ENCODE data around the gene COMP.

COMP gene

DNA sequence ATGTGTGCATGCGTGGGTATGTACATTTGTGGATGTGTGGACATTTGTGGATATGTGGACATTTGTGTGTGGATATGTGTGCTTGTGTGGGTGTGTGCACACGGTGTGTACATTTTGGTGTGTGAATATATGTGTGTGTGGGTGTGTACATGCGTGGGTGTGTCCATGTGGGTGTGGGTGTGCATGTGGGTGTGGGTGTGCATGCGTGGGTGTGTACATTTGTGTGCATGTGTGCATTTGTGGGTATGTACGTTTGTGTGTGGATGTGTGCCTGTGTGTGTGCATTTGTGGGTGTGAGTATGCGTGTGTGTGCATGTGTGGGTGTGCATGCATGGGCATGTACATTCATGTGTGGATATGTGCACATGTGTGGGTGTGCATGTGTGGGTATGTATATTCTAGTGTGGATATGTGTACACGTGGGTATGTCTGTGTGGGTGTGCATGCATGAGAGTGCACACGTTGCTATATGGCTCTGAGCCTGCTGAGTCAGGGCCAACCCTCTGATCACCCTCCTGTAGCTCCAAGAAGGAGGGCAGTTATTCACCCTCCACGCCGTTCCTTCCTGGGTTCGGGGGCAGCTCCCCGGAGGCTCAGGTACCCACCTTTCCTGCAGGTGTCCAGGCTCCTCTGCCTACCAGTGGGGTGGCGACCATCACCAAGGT, 20.3 kb downstream of the COMP start:
- FAIRE-seq (peak; percentile 79), DNase-seq (ENCODE audit: low spot score) (no peak)

DNA sequence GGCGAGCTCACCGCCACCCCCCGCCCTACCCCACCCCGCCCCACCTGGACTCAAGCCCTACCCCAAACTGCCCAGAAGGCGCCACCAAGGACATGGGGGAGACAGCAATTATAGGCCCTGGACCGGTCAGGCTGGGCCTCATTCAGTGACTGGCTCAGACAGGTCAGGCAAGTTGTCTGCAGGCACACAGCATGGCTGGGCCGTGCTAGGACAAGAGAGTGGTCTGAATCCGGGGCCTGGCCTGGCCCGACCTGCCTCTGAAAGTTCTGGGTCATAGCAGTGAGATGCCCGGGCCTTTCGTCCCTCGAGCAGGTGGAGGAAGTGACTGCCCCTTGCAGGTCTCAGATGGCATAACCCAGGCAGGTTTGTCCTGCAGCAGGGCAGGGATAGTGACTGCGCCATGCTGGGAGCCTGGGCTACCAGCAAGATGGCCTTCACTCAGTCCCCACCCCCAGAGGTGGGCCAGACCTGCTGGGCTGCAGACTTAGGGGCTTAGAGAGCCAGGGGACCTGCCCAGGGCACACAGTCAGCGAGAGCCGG, 21.0 kb downstream of the COMP start:
- DNase-seq (ENCODE audit: low spot score) (no peak), FAIRE-seq (no peak)

DNA sequence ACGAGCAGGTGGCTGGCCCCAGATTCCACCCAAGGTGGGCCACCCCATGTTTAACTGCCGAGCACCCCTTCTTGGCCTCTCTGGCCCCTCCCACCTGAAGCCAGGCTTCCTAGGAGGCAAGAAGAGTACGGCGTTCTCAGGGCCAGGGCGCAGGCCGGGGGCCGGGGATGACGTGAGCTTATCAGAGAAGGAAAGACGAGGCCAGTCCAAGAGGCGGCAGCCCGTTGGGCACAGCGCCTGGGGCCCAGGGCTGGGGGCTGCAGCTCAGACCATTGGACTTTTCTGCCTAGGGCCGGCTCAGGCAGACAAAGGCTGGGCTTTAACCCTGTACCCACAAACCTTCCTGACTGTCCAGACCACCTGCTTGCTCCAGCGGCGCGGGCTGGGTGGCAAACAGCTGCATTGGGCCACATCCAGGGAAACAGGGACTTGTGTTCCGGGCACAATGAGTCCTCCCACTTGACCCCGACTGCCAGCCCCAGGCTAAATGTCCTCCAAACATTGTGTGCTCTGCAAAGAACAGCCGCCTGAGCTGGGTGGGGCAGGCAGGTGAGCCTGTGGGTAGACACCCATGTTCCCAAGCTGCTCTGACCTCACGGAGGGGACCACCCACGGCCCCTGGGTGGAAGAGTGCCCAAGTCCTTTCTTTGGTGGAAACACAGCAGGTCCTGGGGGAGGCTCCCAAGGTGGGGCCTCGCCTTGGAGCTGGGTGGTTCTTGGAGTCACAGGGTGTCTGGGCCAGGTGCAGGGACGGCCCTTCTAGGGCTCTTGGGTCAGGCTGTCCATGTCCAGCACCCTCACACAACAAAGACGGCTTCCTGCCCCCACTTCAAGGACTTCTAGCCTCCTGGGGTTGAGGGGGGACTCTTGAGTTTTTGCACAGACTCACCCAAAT, 21.9 kb downstream of the COMP start:
- DNase-seq (ENCODE audit: low spot score) (no peak), FAIRE-seq (no peak)

DNA sequence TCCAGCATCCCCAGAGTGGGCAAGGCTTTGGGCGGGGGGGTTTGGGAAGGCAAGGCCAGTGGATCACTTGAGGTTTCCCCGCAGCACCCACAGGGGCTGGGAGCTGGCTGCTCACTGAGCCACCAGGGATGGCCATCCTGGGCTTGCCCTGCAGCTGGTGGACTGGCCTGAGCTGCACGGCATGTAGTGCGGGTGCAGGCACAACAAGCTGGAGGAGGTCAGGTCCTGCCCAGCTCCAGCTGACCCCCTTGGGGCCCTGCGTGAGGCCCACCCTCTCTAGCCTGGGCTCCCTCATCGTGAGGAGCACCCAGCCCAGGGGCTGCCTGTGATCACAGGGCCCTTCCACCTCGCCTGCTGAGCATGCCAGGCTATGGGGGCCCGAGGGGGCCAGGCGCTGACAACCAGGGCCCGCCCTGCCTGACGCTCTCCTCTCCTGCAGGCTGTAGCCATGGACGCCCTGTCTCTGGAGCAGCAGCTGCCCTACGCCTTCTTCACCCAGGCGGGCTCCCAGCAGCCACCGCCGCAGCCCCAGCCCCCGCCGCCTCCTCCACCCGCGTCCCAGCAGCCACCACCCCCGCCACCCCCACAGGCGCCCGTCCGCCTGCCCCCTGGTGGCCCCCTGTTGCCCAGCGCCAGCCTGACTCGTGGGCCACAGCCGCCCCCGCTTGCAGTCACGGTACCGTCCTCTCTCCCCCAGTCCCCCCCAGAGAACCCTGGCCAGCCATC, 22.9 kb downstream of the COMP start:
- FAIRE-seq (no peak), DNase-seq (ENCODE audit: low spot score) (no peak)

DNA sequence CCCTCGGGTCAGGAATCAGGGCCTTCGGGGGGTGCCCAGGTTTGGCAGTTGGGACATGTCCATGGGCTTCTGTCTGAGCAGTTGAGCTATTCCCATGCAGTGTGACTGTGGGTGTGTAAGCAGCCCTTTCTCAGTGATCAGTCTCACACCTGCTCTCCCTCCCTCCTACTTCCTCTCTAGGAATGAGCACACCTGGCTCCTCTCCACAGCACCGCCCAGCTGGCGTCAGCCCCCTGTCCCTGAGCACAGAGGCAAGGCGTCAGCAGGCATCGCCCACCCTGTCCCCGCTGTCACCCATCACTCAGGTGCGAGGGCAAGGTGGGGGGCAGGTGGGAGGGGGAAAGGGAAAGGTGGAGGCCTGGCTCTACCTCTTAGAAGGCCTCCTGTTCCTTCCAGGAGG, 25.9 kb downstream of the COMP start:
- DNase-seq (ENCODE audit: low spot score): no peak
- FAIRE-seq: no peak

DNA sequence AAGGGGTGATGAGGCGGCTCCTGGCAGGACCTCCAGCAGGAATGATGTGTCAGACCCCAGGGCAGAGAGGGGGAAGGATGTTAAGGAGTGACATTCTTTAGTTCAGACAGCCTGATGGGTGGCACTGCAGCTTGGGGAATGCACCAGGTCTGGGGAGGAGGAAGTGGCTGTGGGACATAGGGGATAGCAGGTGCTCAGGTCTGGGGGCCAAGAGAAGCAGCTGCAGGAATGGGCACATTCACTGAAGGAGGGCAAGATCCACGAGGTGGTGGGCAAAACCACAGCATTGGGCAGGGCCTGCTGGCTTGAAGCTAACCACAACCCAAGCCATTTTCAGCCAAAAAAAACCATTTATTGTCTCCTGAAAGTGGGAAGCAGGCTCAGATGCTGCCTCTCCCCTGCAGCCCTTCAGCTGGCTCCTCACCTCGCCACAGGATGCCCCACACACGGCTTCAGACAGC, 26.5 kb downstream of the COMP start:
- no peak for FAIRE-seq

DNA sequence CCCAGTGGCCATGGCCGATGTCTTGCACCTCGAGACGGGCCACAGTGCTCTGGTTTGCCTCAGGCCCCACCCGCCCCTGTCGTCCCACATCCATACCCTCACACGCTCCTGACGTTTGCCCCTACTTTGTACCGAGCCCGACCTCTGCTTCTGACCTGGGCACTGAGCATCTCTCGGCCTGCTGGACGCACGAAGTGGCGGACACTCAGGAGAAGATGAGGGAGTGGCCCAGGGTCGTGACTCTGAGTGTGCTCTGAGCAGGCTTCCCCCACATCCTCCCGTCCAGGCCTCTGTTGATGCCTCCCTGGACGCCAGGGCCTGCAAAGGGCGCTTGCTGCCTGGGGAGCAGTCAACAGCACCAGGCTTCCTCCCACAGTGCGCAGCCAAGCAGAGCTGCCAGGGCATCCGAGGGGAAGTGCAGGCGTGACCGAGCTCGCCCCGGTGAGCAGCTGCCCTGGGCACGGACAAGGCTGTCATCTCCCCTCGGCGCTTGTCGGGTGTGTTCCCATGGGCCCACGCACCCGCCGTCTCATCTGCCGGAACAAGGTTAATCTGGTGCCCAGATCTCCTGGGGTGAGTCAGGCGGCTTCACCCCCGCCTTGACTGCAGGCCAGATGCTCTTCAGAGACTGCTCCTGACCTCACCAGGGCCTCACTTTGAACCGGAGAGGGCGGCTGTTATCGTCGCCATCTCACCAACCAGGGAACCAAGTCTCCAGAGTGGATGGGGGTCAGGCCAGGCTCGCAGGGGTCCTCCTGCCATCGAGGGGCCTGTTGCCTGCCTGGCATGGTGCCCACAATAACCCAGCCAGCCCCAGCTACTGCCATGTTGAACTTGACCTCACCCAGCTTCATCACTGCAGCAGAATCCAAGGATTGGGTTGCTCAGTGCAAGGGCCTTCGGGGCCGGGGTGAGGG, 27.2 kb downstream of the COMP start:
- peak; percentile 17 for FAIRE-seq
- peak; percentile 70 for DNase-seq (ENCODE audit: low spot score)

More for the DNA sequence above, 26.5 kb downstream of the COMP start:
- DNase-seq (ENCODE audit: low spot score): peak; percentile 39

DNA sequence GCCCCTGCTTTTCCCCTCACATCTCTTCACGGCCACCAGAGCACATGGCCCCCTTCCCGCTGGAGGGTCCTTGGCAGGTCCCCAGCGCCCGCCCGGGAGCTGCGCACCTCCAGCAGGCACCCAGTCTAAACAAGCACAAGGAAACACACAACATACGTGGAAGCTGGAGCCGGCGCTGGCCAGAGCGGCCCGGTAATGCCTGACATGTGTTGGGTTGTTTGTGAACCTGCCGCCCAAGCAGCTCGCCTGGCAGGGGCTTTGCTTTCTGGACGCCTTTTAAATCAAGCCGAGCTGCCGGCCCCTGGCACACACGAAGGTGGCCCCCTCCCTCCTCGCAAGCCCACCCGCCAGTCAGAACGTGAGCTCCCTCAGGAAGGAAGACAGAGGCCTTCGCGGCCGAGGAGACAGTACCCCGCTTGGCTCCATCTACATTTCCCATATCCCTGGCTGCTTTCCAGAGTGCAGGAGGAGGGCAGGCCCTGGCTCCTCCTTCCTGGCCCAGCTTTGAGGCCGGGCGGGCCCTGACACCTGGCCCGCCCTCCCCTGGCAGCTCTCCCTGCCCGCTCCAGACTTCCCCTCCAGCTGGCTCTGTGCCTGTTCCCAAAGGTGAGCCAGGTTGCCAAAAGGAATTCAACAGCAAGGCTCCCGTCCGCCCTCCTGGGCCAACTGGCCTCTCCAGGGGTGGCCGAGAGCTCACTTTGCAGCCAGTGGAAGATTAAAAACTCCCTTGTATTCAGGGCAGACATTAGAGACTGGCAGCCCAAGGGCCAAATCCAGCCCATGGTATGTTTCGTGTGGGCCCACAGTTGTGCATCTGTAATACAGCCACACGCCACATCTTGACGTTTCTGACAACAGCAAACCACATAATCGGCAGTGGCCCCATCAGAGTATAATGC, 28.7 kb downstream of the COMP start:
- FAIRE-seq (no peak), DNase-seq (ENCODE audit: low spot score) (peak; percentile 84)

DNA sequence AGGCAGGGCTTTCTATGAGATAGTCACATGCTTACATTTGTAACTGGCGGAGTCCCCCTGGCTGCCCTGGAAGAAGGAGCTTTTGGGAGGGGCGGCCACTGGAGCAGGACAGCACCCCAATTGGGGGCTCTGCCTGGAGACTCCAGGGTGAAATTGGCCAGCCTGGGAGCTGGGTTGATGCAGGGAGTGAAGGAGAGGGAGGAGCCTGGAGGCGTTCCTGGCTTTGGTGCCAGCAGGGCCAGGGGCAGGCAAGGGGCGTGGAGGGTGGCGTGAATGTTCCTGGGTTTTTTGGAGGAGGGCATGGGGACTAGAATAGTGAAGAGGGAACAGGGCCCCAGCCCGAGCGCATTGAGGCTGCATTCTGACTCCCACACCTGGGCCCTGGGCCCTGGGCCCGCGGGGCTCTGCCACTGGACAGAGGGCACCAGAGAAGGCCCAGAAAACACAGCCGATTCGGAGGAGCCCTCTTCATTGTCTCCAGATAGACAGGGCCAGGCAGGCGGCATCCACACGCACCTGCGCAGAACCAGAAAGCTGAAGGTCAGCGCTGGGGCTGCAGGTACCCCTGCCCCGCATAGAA, 29.5 kb downstream of the COMP start:
- FAIRE-seq (no peak), DNase-seq (ENCODE audit: low spot score) (no peak)

DNA sequence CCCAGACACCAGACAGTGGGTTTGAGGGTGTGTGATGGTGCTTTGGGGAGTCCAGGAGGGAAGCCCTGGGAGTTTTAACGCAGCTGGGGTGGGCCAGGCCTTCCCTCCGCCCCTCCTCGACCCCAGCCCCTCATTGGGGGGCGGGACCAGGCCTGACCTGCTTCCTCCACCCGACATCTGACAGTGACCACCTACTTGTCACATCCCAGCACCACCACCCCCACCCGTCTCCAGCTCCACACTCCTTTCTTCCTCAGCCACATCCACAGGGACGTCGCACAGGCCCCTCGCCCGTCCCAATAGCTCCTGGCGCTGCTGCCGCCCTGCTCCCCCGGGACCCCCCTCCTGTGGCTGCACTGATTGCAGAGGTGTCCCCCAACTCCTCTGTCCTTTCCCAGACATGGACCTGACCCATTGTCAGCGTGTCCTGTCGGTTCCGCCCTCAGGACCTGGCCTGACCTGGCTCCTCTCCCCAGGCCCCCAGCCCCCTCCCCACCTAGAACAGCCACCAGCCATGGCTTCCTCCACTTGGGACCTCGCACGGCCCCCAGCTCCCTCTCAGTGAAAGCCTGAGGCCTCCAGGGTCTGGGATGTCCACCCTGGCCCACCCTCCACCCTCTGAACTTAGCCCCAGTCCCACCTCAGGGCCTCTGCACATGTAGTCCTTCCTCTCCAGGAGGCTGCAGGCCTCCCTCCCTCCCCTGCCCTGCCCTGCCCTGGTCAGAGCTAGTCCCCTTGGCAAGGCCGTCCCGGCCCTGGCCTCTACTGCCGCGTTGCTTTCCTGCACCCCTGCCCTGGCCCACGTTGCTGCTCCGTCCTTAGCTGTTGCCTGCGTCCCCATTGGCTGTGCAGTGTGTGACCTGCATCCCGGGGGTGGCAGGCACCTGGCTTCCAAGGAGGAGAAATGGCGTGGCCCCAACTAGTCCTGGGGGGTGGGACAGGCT, 30.4 kb downstream of the COMP start:
- no peak for FAIRE-seq
- DNase-seq (ENCODE audit: low spot score): no peak

DNA sequence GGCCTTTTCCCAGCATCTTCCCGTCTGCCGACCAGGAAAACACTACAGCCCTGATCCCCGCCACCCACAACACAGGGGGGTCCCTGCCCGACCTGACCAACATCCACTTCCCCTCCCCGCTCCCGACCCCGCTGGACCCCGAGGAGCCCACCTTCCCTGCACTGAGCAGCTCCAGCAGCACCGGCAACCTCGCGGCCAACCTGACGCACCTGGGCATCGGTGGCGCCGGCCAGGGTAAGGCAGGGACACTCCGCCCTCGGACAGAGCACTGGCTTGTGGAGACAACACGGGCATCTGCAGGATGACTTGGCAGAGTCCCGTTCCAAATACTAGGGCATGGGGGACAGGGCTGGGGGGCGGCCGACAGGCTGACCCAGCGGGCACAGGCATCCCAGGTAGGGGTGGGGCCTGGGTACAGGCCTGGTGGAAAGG, 31.1 kb downstream of the COMP start:
- DNase-seq (ENCODE audit: low spot score): no peak
- FAIRE-seq: no peak

DNA sequence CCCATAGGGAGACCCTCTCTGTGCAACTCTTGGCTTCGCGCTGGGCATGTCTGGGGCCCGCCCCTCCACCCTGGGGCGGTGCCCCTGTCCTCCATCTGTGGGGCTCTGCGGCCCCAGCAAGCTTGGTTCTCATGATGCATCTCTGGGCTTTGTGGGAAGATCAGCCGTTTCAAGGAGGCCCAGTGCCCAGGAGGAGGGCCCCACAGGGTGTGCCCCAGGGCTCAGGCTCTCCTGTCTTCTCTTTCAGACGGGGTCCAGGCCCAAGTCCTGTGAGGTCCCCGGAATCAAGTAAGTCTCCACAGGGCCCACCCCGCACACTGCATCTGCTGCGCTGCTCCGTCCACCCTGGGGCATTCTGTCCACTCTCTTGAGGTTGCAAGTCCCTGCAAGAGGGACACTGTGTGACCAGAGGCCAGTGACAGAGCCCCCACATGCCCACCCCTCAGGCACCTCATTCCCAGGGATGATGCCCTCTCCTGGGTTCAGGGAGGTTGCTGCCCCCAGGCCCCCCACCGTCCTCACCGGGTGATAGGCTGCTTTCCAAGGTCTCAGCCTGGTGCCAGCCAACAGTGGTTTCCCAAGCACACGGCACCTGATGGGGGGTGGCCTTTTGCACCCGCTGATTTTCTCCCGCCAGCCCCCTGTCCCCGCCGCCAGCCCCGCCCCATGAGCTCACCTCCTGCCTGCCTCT, 31.7 kb downstream of the COMP start:
- DNase-seq (ENCODE audit: low spot score) (no peak), FAIRE-seq (no peak)

DNA sequence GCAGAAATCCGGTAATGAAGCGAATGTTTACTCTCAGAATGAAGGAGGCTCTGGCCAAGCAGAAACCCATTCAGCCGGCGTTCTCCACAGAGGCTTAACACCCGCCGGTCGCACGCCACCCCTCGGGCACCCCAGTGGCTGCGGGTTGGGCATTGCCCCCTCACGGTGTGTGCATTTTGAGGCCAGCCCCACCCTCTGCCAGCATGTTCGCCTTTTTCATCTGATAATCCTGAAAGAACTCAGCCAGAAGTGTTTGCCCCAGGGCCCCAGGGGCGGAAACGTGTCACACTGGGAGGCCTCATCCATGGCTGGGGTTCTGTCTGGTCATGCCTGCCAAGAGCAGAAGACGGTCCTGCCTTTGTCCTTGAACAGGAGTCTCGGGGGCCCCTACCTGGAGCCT, 34.2 kb downstream of the COMP start:
- FAIRE-seq (no peak), DNase-seq (ENCODE audit: low spot score) (no peak)

DNA sequence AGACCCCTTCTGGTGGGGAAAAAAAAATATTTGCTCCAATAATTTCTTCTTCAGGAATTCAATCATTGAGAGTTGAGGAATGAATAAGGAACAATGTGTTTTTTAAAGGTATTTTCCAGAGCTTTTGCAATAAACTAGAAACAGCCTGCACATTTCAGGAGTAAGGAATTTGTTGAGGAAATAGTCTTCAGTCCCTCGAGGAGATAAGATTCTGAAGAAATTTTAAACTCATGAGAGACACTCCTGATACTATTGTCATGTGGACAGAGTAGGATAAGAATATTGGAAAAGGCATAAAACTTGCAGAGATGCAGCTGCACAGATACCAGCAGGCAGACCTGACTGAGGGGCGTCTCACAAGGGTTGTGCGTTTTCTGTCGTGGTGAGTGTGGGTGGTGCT, 36.6 kb downstream of the COMP start:
- no peak for FAIRE-seq
- no peak for DNase-seq (ENCODE audit: low spot score)

DNA sequence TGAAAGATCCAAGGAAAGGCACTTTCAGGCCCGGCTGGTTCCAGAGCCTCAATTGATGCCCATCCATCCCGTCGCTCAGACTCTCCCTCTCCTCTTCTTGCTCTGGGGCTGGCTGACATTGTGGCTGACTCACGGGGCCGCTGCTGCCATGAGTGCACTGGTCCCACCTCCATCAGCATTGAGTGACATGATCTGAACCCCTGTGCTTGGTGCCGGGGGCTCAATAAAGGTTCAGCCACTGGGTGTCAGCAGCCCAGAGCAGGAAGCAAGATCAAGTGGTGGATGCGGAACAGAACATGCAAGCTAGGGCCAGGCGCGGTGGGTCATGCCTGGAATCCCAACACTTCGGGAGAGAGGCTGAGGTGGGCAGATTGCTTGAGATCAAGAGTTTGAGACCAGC, 39.5 kb downstream of the COMP start:
- DNase-seq (ENCODE audit: low spot score): no peak
- no peak for FAIRE-seq

DNA sequence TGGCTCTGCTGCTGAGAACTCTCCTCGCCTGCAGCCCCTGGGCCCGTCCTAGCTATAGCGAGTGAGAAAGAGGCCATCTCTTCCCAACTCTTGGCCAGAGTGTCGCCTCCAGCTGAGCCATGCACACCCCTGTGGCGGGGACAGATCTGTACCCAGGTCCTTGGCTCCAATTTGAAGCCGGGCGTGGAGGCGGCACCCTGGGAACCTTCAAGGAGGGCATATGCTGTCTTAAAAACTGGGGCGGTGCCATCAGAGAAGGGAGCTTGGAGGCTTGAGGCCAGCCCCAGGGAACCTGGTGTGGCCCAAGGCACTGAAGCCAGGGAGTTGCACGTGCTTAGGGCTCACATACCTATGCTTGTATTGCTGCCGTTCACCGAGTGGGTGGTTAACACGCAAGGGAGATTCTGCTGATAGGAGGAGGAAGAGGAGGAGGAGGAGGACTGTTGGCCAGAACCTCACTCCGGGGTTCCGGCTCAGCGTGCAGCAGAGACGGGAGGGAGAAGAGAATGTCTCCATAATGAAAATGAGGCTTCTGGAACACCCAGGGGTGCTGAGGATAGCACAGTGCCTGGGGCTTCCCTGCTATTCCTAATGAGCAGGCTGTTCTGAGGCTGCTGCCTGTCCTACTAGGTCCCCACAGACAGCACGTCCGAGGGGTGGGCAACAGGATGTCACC, 40.7 kb downstream of the COMP start:
- DNase-seq (ENCODE audit: low spot score) (no peak), FAIRE-seq (no peak)
